ENCODE results near the gene OSBP2. TPM values are rescaled to one million over a fixed set of nuclear protein-coding genes. Genes with fewer than 3 reads are reported as not detected.

The OSBP2 gene
- total and polyA plus RNA-seq, 10 of the 15 experiments (the other 5 are each of a cell fraction or from before 2014, with no cell fraction given), result 0.11 to 7.7 (median 3.6) TPM

DNA sequence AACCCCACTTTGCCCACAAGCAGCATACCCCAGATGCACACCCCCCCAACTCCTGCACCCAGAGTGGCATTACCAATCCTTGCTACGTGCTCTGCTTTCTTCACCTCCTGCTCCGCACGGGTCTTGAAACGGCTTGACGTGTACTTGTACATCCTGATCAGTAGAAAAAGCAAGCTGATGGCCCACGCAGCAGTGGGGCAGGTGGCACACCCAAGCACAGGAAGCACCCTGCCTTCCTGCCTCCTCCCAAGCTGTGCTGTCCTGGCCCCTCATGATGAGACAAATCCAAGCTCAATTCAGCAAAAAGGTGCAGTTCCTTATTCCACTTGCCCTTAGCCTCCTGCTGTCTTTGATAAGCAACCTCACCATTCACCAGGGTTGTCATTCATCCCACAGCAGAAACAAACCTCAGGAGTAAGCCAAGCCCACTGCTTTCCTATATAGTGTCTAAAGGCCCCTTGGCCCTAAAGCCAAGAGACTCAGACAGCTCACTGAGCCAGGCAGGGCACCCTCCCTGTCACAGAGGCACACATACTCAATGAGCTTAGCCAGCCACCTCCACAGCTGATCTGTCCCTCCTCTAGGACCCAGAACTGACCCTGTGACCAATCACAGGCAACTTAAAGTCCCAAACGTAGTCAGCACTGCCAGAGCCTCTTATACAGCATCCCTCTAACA is 246.2 kb downstream of the OSBP2 start (continued):
- TF ChIP-seq, protein P1, sequence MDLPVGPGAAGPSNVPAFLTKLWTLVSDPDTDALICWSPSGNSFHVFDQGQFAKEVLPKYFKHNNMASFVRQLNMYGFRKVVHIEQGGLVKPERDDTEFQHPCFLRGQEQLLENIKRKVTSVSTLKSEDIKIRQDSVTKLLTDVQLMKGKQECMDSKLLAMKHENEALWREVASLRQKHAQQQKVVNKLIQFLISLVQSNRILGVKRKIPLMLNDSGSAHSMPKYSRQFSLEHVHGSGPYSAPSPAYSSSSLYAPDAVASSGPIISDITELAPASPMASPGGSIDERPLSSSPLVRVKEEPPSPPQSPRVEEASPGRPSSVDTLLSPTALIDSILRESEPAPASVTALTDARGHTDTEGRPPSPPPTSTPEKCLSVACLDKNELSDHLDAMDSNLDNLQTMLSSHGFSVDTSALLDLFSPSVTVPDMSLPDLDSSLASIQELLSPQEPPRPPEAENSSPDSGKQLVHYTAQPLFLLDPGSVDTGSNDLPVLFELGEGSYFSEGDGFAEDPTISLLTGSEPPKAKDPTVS (IDR thresholded peaks at IDR 0.05; ENCODE audit: low read depth, low read length), result no peak
- TF ChIP-seq EGR1 (IDR thresholded peaks at IDR 0.05; ENCODE audit: borderline replicate concordance in 1 of 2, low read depth in 2 of 2, low read length in 2 of 2), result no peak
- TF ChIP-seq, protein P2, sequence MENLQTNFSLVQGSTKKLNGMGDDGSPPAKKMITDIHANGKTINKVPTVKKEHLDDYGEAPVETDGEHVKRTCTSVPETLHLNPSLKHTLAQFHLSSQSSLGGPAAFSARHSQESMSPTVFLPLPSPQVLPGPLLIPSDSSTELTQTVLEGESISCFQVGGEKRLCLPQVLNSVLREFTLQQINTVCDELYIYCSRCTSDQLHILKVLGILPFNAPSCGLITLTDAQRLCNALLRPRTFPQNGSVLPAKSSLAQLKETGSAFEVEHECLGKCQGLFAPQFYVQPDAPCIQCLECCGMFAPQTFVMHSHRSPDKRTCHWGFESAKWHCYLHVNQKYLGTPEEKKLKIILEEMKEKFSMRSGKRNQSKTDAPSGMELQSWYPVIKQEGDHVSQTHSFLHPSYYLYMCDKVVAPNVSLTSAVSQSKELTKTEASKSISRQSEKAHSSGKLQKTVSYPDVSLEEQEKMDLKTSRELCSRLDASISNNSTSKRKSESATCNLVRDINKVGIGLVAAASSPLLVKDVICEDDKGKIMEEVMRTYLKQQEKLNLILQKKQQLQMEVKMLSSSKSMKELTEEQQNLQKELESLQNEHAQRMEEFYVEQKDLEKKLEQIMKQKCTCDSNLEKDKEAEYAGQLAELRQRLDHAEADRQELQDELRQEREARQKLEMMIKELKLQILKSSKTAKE (IDR thresholded peaks at IDR 0.05; ENCODE audit: low read depth, poor library complexity, severe bottlenecking), result no peak
- no peak for TF ChIP-seq RB1 (IDR thresholded peaks at IDR 0.05; ENCODE audit: borderline replicate concordance)
- TF ChIP-seq, protein P3, sequence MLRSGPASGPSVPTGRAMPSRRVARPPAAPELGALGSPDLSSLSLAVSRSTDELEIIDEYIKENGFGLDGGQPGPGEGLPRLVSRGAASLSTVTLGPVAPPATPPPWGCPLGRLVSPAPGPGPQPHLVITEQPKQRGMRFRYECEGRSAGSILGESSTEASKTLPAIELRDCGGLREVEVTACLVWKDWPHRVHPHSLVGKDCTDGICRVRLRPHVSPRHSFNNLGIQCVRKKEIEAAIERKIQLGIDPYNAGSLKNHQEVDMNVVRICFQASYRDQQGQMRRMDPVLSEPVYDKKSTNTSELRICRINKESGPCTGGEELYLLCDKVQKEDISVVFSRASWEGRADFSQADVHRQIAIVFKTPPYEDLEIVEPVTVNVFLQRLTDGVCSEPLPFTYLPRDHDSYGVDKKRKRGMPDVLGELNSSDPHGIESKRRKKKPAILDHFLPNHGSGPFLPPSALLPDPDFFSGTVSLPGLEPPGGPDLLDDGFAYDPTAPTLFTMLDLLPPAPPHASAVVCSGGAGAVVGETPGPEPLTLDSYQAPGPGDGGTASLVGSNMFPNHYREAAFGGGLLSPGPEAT (IDR thresholded peaks at IDR 0.05; ENCODE audit: low read depth), result no peak
- TF ChIP-seq CREB1 (IDR thresholded peaks at IDR 0.05; ENCODE audit: low read depth), result no peak
- TF ChIP-seq, protein P4, sequence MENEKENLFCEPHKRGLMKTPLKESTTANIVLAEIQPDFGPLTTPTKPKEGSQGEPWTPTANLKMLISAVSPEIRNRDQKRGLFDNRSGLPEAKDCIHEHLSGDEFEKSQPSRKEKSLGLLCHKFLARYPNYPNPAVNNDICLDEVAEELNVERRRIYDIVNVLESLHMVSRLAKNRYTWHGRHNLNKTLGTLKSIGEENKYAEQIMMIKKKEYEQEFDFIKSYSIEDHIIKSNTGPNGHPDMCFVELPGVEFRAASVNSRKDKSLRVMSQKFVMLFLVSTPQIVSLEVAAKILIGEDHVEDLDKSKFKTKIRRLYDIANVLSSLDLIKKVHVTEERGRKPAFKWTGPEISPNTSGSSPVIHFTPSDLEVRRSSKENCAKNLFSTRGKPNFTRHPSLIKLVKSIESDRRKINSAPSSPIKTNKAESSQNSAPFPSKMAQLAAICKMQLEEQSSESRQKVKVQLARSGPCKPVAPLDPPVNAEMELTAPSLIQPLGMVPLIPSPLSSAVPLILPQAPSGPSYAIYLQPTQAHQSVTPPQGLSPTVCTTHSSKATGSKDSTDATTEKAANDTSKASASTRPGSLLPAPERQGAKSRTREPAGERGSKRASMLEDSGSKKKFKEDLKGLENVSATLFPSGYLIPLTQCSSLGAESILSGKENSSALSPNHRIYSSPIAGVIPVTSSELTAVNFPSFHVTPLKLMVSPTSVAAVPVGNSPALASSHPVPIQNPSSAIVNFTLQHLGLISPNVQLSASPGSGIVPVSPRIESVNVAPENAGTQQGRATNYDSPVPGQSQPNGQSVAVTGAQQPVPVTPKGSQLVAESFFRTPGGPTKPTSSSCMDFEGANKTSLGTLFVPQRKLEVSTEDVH (IDR thresholded peaks at IDR 0.05; ENCODE audit: low read depth, partially characterized antibody), result no peak
- TF ChIP-seq FOXM1 (IDR thresholded peaks at IDR 0.05; ENCODE audit: low read depth, low read length), result no peak
